ENCODE data around the gene SCAF8. TPM values are rescaled to one million over a fixed set of nuclear protein-coding genes. Genes with fewer than 3 reads are reported as not detected.

Gene SCAF8
- total and polyA plus RNA-seq, 9 of the 15 experiments (the other 6 are each of a cell fraction or from before 2014, with no cell fraction given), result 10.5 to 46.6 (median 23.2) TPM

GRCh38 chr6:154738551-154738961, 5.3 kb downstream of the SCAF8 start:
- peaks cover 65% of the 10 kb centered on the region for H3K36me3 ChIP-seq (ENCODE audit: control insufficient read depth, insufficient read depth, low read length)
- H3K4me2 ChIP-seq (ENCODE audit: insufficient read depth, low read length), result no peak overlapping the region
- 57% methylated on average over 3 of the region's 3 CpGs for WGBS (ENCODE audit: insufficient coverage, low coverage, missing lambda C conversion rate)
- H3K9ac ChIP-seq (ENCODE audit: insufficient read depth in 1 of 2, low read depth in 2 of 2, low read length in 2 of 2), result no peak overlapping the region
- 0 out of 3 replicates have a peak overlapping the region, but pooled peaks have one; percentile 1 for H3K27ac ChIP-seq (ENCODE audit: extremely low read depth, low read depth, low read length)
- CTCF ChIA-PET (ENCODE audit: low intra/inter-chr PET ratio), result no interaction called here
- H3K9me3 ChIP-seq (replicated peaks; ENCODE audit: control insufficient read depth, insufficient read depth, low read depth, low read length), result no peaks in the 10 kb centered on the region
- POLR2A ChIA-PET, result interaction anchor here (1.4 to 3.6 kb wide), 2 partner anchors 11 to 18 kb away, joined by 5 to 17 read pairs; no protein-coding TSS in a partner anchor
- H3K79me2 ChIP-seq (ENCODE audit: control insufficient read depth, insufficient read depth, low read length), result peaks cover 99% of the 10 kb centered on the region
- ATAC-seq (no peak), DNase-seq (ENCODE audit: extremely low read depth in 1 of 4, low spot score in 3 of 4) (peak in 1 of 4 experiments; percentile 19), FAIRE-seq (no peak)
- BruUV-seq (replicated peaks), result no TSS peak
- in situ Hi-C loops (cut with MboI), result no loop called here
- H4K20me1 ChIP-seq (replicated peaks; ENCODE audit: control insufficient read depth, insufficient read depth, low read length), result peaks cover 15% of the 10 kb centered on the region; the same call in 1 of the 2 replicates
- intact Hi-C loops (cut with micrococcal nuclease), result loop anchor here (10.0 kb wide), 1 partner anchor 1754 kb away; the partner anchor contains the start of gene FBXO5
- peaks cover 13 to 14% of the 10 kb centered on the region in 2 experiments; a peak in 4 of 5 replicates for H3K4me1 ChIP-seq (replicated peaks in 1 of 2; ENCODE audit: control insufficient read depth in 2 of 2, insufficient read depth in 2 of 2, low read length in 2 of 2)
- TF ChIP-seq HDAC1 (IDR thresholded peaks at IDR 0.05), result peak in 1 of 2 experiments; percentile 39; a peak in 1 of 4 replicates
- TF ChIP-seq YY1 (IDR thresholded peaks at IDR 0.05; ENCODE audit: borderline replicate concordance in 1 of 3, control insufficient read depth in 1 of 3, extremely low read depth in 1 of 3, insufficient read depth in 3 of 3, insufficient read length in 1 of 3, insufficient replicate concordance in 2 of 3, low read depth in 1 of 3, low read length in 2 of 3), result peak in 1 of 3 experiments; percentile 52
- TF ChIP-seq POLR2AphosphoS5 (IDR thresholded peaks at IDR 0.05; ENCODE audit: control insufficient read depth, insufficient read depth, low read depth, low read length), result peak; percentile 40; the same call in 1 of the 2 replicates
- no peak for TF ChIP-seq FOXA3 (CRISPR knock-in tag; conservative IDR thresholded peaks at IDR 0.05 in 1 of 2, IDR thresholded peaks at IDR 0.05 in 1 of 2)
- peak; percentile 66 for TF ChIP-seq NFE2 (IDR thresholded peaks at IDR 0.05; ENCODE audit: low read depth)
- TF ChIP-seq ZNF133 (CRISPR knock-in tag; IDR thresholded peaks at IDR 0.05), result no peak
- TF ChIP-seq, protein P1, sequence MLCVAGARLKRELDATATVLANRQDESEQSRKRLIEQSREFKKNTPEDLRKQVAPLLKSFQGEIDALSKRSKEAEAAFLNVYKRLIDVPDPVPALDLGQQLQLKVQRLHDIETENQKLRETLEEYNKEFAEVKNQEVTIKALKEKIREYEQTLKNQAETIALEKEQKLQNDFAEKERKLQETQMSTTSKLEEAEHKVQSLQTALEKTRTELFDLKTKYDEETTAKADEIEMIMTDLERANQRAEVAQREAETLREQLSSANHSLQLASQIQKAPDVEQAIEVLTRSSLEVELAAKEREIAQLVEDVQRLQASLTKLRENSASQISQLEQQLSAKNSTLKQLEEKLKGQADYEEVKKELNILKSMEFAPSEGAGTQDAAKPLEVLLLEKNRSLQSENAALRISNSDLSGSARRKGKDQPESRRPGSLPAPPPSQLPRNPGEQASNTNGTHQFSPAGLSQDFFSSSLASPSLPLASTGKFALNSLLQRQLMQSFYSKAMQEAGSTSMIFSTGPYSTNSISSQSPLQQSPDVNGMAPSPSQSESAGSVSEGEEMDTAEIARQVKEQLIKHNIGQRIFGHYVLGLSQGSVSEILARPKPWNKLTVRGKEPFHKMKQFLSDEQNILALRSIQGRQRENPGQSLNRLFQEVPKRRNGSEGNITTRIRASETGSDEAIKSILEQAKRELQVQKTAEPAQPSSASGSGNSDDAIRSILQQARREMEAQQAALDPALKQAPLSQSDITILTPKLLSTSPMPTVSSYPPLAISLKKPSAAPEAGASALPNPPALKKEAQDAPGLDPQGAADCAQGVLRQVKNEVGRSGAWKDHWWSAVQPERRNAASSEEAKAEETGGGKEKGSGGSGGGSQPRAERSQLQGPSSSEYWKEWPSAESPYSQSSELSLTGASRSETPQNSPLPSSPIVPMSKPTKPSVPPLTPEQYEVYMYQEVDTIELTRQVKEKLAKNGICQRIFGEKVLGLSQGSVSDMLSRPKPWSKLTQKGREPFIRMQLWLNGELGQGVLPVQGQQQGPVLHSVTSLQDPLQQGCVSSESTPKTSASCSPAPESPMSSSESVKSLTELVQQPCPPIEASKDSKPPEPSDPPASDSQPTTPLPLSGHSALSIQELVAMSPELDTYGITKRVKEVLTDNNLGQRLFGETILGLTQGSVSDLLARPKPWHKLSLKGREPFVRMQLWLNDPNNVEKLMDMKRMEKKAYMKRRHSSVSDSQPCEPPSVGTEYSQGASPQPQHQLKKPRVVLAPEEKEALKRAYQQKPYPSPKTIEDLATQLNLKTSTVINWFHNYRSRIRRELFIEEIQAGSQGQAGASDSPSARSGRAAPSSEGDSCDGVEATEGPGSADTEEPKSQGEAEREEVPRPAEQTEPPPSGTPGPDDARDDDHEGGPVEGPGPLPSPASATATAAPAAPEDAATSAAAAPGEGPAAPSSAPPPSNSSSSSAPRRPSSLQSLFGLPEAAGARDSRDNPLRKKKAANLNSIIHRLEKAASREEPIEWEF (CRISPR knock-in tag; IDR thresholded peaks at IDR 0.05), result no peak
- peak in 1 of 2 experiments; percentile 50; a peak in 1 of 4 replicates for TF ChIP-seq RCOR1 (IDR thresholded peaks at IDR 0.05; ENCODE audit: borderline replicate concordance in 1 of 2, low read depth in 2 of 2, low read length in 2 of 2)
- TF ChIP-seq KDM1A (IDR thresholded peaks at IDR 0.05), result peak; percentile 84 to 87
- no peak for TF ChIP-seq PKNOX1 (IDR thresholded peaks at IDR 0.05)
- TF ChIP-seq GABPB2 (CRISPR knock-in tag; conservative IDR thresholded peaks at IDR 0.05), result no peak
- TF ChIP-seq, protein P2, sequence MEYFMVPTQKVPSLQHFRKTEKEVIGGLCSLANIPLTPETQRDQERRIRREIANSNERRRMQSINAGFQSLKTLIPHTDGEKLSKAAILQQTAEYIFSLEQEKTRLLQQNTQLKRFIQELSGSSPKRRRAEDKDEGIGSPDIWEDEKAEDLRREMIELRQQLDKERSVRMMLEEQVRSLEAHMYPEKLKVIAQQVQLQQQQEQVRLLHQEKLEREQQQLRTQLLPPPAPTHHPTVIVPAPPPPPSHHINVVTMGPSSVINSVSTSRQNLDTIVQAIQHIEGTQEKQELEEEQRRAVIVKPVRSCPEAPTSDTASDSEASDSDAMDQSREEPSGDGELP (CRISPR knock-in tag; IDR thresholded peaks at IDR 0.05; ENCODE audit: borderline replicate concordance), result no peak
- TF ChIP-seq TEAD4 (IDR thresholded peaks at IDR 0.05; ENCODE audit: low read length), result peak; percentile 26; the same call in 1 of the 2 replicates
- TF ChIP-seq TEAD4 (CRISPR knock-in tag; IDR thresholded peaks at IDR 0.05; ENCODE audit: borderline replicate concordance), result no peak
- H2AFZ ChIP-seq (ENCODE audit: low read depth, low read length), result no peak overlapping the region
- H3K9me1 ChIP-seq (ENCODE audit: control insufficient read depth, insufficient read depth, low read length), result no peaks in the 10 kb centered on the region
- no peaks in the 10 kb centered on the region for H3K27me3 ChIP-seq (ENCODE audit: control insufficient read depth in 2 of 2, insufficient read depth in 2 of 2, low read length in 2 of 2)
- H3K4me3 ChIP-seq, result no peak overlapping the region

Data from K562 (cell line).